Measurements from ENCODE around the gene PARN. TPM values are rescaled to one million over a fixed set of nuclear protein-coding genes. Genes with fewer than 3 reads are reported as not detected.

The PARN gene
- total RNA-seq, 6 experiments from 2014 or later, result 12.1 to 28.0 (median 15.6) TPM

Small RNAs within 50 kb of the gene (small RNA-seq; reads per million reads assigned to genes)
- gene RN7SL274P, result 0 reads per million in 2 experiments
- gene RNU7-125P, result 0 reads per million in 2 experiments

Other genes with a start within 250 kb of the PARN start
- 10 to 100 TPM; 17.4 to 31.2 (median 22.9) TPM for gene BFAR, start 2.7 kb upstream of the PARN start, total RNA-seq
- gene PLA2G10, start 64.0 kb upstream of the PARN start, total RNA-seq, result not detected
- gene NPIPA3, start 73.2 kb upstream of the PARN start, total RNA-seq, result 1 to 10 TPM in 2 of 6 experiments, under 1 TPM in 1, not detected in 3; 0.86 to 1.9 (median 1.2) TPM
- 1 to 10 TPM in 2 of 6 experiments, under 1 TPM in 2, not detected in 2; 0.55 to 2.2 (median 1.4) TPM for gene NPIPA2, start 112.3 kb upstream of the PARN start, total RNA-seq
- gene NOMO1, start 203.5 kb upstream of the PARN start, total RNA-seq, result 10 to 100 TPM; 34.7 to 55.1 (median 44.9) TPM

Data from right lobe of liver (tissue), 5 donors.